Stimulated activated CD4-positive, alpha-beta T cell treated with anti-CD3 and anti-CD28 coated beads, Interleukin-2, amount 100 ng/mL, for 24 hours (primary cell): ENCODE results near the gene INPP4B.

Experiments used
- DNase-seq, 2 donors: peaks; one replicate each; pipeline ENCODE4 v3.0.0-alpha.2; 2020

Gene INPP4B

DNA sequence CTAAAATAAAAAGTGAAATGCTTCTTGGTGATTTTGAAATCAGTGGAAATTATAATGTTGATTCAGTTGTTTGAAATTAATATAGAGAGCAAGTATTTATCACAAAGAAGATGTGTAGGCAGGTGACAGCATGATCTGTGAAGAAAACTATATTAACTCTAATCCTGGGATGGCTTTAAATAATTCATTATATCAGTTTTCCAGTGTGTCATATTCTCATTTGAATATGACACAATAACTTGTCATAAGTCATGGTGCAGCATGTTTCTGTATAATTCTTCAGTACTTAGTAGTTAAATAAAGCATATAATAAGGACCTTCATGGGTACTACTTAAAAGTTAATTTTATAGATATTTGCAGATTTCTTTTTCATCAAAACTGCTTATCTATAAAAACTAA is 573.6 kb downstream of the INPP4B start:
- DNase-seq = no peak

DNA sequence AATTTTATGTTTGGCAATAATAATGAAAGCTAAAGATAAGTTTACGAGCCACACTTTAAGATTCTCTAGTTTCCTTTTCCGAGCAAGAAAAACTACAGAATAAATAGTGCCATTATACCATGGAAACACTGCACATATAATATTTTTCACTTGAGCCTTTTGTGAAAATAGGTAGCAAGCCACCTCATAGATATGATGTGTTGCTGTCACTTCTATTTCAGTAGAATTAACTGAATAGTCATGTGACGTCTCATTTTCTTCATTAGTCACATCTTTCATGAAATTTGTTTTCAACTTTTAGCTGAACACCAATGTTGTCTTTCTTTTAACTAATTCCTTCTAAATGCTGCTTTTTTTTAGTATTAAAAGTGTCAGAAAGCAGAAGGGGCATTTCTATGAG is 574.3 kb downstream of the INPP4B start:
- no peak for DNase-seq

DNA sequence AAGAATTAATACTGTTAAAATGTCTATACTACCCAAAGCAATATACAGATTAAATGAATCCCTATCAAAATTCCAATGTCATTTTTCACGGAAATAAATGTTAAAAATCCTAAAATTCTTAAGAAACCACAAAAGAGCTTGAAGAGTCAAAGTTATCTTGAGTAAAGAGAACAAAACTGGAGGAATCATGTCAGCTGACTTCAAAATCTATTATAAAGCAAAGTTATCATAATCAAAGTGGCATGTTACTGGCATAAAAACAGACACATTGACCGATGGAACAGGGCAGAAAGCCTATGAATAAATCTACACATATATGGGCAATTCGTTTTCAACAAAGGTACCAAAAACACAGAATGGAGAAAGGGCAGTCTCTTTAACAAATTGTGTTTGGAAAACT is 579.0 kb downstream of the INPP4B start:
- DNase-seq = no peak

DNA sequence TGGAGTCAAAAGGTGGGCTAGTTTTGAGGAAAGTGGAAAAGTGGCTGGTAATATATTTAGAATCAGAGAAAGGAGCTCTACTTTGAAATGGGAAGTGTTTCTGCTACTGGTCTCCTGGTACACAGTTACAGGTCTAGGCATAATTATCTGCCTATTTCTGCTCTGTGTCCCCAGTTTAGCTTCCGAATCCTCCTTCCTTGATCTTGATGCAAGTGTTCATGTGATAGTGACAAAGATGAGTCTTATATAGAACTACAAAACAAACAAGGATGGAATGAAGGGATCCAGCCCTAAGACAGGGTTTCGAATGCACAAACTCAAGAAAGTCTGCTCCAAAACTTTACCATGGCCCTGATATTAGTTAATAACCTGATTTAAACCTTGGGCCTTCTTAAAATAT is 580.2 kb downstream of the INPP4B start:
- no peak for DNase-seq

- no peak for DNase-seq
Measured at GRCh38 chr4:142265536-142265935, 580.6 kb downstream of the INPP4B start.

GRCh38 chr4:142264961-142265360 is 581.1 kb downstream of the INPP4B start:
- no peak for DNase-seq

- DNase-seq = no peak
Measured at GRCh38 chr4:142262956-142263355, 583.1 kb downstream of the INPP4B start.

- no peak for DNase-seq
Measured at GRCh38 chr4:142248946-142249345, 597.2 kb downstream of the INPP4B start.

DNA sequence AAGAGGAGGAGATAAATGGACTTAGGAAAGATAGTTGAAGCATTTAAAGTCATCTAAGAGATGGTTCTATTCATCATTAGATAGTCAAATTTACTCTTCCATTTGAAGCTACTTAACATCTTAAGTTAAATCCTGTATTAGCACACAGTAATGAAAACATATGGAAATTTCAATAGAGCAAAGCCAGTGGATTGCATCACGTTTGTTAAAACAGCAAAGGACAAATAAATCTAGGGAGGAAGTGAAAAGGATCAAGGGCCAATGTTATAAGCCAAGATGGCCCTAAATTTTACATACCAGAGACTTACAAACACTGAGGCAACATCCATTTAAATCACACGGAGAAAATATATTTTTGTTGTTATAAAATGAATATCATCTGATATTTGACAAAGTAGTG is 602.8 kb downstream of the INPP4B start:
- no peak for DNase-seq

GRCh38 chr4:142242156-142242555 is 603.9 kb downstream of the INPP4B start:
- DNase-seq = no peak

DNA sequence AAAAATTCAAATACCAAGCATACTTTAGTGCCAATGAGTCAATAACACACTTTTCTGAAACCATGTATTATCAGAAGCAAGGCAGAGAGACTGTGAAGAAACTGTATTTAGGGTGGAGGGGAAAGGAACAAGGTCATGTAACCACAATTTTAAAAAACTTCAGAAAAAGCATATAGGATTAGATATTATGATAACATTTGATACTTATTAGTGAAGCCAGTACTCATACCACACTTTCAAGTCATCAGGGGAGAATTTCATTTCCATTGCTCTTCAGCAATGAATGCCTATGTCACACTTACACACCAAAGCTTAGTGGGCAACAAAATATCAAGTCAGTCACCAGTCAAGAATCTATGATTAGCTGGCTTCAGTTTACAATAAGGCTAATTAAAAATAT is 607.5 kb downstream of the INPP4B start:
- no peak for DNase-seq

- DNase-seq = no peak
Measured at GRCh38 chr4:142236268-142236667, 609.8 kb downstream of the INPP4B start.

- DNase-seq = no peak
Measured at GRCh38 chr4:142231787-142232186, 614.3 kb downstream of the INPP4B start.

DNA sequence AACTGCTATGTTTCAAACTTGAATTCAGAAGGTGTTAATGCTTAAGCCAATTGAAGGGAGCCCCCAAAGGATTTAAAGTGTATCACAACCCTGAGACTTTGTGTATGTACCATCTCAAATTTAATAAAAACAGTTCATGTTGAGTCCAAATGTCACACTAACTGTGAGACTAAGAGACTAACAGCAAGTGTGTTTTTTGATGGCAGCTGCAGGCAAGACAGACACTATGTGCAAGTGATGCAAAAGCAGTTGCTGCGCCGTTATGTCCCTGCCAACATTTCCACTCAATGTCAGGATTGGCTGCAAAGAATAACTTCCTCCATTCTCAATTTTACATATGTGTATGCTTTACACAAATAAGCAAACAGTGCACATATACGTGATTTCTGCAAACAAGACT is 615.1 kb downstream of the INPP4B start:
- DNase-seq = no peak

DNA sequence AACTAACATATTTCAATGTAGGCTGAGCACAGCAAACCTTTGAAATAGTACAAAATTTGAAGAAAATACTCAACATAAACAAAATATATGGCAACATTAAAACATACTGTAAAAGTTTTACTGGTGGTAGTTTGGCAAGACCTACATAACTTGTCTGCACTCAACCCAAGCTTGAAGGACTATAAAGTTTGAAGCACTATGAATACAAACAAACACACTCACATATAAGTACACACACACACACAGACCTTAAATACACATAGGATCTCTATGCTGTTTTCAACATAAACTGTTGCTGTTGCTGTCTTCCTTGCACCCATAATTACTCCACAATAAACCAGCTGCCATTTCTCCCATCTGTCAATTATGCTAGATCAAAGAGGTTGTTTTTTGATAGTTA is 620.1 kb downstream of the INPP4B start:
- DNase-seq = no peak

DNA sequence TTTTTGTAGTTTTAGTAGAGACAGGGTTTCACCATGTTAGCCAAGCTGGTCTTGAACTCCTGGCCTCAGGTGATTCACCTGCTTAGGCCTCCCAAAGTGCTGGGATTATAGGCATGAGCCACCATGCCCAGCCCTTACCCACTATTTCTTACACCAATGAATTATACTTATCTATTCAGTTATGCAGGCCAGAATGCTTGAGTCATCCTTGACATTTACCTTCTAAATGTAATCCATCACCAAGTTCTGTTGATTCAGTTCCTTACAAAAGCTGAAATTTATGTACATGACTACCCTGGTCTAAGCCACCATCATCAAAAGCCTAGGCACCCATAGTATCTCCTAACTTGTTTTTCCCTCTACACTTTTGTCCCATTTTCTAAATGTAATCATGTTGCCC is 624.0 kb downstream of the INPP4B start:
- no peak for DNase-seq

DNA sequence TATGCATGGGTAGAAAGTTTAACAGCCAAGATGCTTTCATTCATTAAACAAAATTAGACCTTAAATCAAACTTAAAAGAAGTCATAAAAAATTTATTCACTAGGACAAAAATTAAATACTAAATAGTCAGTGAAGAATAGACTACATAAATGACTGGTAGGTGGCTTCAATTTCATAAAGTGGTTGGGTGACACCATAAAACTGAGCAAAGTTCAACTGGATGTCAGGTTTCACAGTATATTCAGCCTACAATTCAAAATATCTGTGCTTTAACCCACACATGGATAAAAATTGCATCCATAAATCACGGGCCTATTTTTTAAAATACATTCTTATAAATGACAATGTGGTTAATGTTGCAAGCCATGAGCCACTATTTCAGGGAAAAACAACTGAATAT is 627.4 kb downstream of the INPP4B start:
- DNase-seq = no peak

- no peak for DNase-seq
Measured at GRCh38 chr4:142211444-142211843, 634.7 kb downstream of the INPP4B start.

GRCh38 chr4:142203505-142203904 is 642.6 kb downstream of the INPP4B start:
- DNase-seq = no peak

DNA sequence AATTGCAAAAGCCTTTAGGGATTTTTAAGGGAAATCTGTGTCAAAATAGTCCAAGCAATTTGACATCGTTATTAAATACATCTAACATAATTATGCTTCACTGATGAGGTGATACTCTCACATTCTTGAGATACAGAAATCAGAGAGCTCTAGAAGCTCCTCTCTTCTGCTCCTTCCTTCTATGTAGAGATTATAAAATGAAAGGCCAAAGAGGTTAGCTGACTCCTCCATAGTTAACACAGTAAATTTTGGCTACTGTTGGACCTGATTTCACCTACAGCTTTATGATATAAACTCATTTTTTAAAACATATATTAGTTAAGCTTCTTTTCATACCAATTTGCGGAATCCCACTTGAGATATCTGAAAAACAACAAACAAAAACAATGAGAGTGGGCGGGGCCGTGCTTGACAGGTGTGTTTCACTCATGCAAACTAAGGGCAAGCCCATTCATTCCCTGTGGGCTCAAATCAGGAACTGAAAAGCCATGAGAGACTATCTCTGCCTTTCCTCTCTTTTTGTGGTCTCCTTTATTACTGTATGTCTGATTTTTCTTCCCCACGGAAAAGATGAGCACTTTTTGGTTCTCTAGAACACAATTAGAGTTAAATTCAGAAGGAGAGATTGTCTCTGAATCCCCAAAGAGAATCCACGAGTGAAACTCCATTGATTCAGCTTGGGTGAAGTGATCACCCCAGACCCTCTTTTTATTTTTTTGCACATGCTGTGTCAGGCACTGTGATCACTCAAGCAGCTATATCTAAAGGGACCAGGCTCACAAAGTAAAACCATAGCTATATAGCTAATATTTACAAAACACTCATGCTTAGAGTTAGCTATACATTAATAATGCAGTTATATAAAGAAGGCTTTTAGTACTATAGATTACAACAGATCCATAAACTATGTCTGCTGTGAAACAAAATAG is 643.4 kb downstream of the INPP4B start:
- no peak for DNase-seq

GRCh38 chr4:142201041-142201440 is 645.1 kb downstream of the INPP4B start:
- no peak for DNase-seq

GRCh38 chr4:142194905-142195304 is 651.2 kb downstream of the INPP4B start:
- DNase-seq = no peak

- DNase-seq = no peak
Measured at GRCh38 chr4:142191901-142192300, 654.2 kb downstream of the INPP4B start.

DNA sequence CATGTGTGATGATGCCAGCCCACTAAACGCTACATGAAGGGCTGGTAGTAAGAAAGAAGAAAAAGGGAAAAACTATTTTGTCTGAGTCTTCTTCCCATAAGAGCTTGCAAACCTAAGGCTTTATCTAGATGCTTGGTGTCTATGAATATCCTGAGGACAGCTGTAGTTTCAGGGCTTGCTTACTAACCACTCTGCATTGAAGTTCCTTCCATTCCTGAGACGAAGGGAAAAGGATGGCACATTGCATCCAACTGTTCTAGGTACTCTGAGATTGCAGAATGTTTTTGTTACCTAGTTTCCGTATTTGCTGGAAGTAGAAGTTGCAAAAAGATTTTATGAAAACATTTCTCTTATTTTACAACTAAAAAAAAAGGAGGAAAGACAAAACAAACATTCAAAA is 665.1 kb downstream of the INPP4B start:
- DNase-seq = no peak

GRCh38 chr4:142169216-142169615 is 676.9 kb downstream of the INPP4B start:
- DNase-seq = no peak
